Fibroblast of the conjunctiva (primary cell): ENCODE measurements around the gene PDHB.
"Not testable (repeated sequence)": the region's sequence is repeated elsewhere in the genome, so short reads cannot be mapped to it uniquely, and the experiment has no call there.

ENCODE experiments used
- DNase-seq: peaks from one replicate; pipeline ENCODE4 v3.0.0-alpha.2; 2010; ENCODE audit warnings: low read depth

The PDHB gene

GRCh38 chr3:58433400-58434167 lies at the start of gene PDHB:
TSS of gene PDHB (minus strand) at chr3:58433832. CDS start at chr3:58433809, 23 bp downstream.
- DNase-seq, result peak; percentile 72

DNA sequence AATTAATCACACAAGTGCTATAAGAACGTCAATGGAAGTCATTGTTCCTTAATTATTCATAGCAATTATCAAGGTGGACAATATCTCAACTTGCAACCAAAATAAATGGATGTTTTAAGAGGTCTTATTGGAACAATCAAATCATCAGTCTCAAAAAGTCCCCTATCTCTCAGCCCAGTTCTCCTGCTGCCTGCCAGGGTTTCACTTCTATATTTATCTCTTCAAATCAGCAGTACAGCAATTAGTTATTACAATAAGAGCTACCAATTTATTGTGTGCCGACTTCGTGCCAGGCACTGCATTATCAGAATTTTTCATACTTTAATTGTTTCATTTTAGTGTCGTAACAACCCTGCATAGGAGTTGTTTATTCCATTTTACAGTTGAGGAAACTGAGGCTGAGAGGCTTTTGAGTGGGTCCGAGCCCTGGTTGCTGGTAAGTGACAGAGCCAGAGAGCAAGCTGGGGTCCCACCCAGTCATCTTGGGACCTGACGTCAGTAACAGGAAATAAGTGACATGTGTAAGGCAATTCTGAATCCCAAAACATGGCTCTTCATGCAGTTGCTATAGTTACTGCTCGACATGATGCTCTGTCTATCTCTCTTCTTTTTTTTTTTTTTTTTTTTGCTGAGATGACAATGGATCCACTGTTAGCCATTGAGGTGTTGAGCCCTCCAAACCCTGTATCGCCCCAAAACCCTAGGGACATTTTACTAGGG lies 49.4 kb upstream of the PDHB start:
- no peak for DNase-seq

DNA sequence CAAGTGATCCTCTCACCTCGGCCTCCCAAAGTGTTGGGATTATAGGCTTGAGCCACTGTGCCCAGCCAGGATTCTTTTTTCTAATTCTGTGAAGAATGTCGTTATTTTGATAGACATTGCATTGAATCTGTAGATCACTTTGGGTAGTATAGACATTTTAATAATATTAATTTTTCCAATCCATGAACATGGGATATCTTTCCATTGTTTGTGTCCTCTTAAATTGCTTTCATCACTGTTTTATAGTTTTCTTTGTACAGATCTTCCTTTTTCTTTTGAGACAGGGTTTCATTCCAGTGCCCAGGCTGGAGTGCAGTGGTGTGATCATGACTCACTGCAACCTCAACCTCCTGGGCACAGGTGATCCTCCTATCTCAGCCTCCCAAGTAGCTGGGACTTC lies 46.7 kb upstream of the PDHB start:
- DNase-seq, result no peak

- no peak for DNase-seq
These were observed 45.1 kb upstream of the PDHB start for GRCh38 chr3:58478781-58479180.

- DNase-seq, result no peak
These were observed 41.4 kb upstream of the PDHB start for GRCh38 chr3:58474967-58475578.

- no peak for DNase-seq
These were observed 40.8 kb upstream of the PDHB start for GRCh38 chr3:58474348-58474911.

- no peak for DNase-seq
These were observed 39.6 kb upstream of the PDHB start for GRCh38 chr3:58473275-58473674.

DNA sequence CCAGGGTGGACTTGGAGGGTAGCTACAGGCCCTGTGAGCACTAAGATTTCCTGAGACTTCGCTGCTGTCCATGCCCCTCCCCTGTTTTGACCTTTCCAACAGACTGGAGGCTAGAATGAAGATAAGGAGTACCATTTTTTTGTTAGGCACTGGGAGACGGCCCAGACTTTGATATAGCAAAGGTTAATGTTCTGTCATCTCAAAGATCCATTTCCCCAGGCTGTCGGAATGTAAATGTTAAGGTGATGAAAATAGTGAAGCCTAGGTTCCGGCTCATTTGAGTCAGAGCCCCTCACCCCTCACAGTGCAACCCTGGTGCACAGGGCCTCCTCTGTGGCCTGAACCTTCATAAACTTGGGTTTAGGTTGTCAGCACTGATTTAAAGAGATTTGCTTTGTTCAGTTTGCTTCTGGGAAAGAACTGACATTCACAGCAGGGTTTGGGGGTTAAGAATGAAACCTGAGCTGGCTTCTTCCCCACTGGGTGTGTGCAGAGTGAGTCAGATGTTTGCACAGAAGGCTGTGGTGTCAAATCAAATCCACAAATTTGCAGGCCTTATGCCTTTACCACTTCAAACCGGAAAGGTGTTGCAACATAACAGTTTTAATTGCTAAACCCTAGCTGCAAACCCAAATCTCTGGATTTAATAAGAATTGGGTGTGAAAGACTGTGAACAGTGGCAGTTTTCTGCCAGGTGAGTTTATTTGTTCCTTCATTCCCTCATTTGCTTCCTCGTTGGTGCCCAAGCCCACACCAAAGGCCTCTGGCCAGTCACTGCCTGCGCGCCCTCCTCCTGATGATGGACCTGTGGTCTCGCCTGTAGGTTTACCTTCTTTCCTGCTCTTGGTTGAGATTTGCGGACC lies 37.6 kb upstream of the PDHB start:
- DNase-seq, result peak; percentile 68

- no peak for DNase-seq
These were observed 36.9 kb upstream of the PDHB start for GRCh38 chr3:58470363-58471024.

DNA sequence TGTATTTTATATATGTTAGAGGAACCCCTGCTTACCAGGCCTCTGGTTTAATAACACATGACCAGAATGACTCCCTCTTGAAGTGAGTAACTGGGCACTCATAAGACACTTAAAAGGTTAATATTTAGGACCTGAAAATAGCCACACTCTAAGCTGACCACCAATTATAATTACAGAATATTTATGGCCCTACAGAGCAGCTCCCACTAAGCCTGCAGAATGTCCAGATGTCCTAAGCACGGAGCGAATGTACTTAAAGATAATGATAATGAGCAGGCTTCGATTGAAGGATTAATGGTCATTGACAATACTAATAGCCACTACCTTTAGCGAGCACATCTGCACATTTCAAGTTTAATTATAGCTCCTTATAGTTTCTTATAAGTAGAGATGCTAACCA lies 35.5 kb upstream of the PDHB start:
- DNase-seq, result no peak

DNA sequence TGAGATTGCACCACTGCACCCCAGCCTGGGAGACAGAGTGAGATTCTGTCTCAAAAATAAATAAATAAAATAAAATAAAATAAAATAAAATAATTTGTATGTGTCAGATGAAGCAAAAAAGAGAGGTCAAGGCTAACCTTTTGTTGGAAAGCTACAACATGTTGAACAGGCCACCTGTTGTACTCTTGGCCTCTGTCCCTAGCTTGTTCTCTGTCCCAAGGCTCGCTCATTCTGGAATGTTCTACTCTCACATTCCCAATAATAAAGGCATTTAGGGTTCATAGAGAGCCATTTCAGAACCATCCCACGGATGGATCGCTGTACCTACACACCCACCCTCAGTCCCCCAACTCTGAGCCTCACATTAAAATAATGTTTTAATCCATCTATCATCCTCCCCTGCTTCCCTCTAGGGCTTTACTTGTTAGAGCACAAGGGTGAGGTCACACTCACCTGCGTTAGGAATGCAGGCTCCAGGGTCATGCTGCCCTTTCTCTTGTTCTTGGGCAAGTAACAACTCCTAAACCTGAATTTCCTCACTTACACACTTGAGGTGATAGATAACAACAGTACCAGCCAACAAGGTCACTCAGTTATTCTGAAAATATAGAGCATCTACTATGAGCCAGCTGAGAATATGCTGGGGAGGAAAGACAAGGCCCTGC lies 33.4 kb upstream of the PDHB start:
- DNase-seq, result no peak

GRCh38 chr3:58464866-58465265 lies 31.2 kb upstream of the PDHB start:
- DNase-seq, result no peak

DNA sequence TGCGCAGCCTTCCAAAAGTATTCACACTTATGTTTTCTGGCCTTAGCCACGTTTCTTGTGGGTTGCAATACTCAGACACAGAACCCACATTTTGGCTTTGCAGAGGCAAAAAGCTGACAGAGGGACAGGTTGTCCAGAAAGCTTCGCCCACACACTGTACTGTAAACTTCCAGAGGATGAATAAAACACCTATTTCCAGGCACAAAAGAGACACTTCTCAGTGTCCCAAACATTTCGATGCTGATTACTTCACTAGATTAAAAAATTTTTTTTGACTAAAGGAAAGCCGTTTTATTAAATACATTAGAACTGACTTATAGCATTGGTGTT lies 30.3 kb upstream of the PDHB start:
- DNase-seq, result no peak

- DNase-seq, result peak; percentile 78
These were observed 29.7 kb upstream of the PDHB start for GRCh38 chr3:58463181-58463941.

DNA sequence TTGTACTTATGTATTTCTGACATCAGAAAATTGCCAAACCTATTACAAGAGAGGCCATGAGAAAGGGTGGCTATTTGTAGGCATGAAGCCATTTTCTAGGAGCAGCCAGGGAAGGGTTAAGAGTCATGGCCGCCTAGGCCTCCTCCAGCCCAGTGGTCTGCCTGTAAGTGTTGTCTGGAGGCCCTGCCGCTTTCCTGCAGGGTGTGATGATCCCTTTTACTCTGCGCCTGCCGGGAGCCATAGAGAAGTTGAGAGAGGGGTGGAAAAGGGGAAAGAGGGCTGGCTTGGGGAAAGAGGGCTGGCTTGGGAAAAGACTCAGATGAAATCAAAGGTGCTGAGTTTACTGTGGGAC lies 29.2 kb upstream of the PDHB start:
- no peak for DNase-seq

DNA sequence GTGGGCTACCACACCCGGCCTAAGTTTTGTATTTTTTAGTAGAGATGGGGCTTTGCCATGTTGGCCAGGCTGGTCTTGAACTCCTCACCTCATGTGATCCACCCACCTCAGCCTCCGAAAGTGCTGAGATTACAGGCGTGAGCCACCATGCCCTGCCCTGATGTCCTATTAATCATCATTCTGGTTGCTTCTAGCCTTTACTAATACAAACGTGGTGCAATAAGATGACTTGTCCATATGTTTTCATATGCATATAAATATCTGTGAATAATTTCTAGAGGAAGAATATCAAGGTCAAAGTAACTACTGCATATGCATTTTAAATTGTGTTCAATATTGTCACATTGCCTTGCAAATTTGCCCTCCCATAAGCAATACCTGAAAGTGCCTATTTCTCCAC lies 25.5 kb upstream of the PDHB start:
- no peak for DNase-seq

- DNase-seq, result no peak
These were observed 18.5 kb upstream of the PDHB start for GRCh38 chr3:58452176-58452575.

DNA sequence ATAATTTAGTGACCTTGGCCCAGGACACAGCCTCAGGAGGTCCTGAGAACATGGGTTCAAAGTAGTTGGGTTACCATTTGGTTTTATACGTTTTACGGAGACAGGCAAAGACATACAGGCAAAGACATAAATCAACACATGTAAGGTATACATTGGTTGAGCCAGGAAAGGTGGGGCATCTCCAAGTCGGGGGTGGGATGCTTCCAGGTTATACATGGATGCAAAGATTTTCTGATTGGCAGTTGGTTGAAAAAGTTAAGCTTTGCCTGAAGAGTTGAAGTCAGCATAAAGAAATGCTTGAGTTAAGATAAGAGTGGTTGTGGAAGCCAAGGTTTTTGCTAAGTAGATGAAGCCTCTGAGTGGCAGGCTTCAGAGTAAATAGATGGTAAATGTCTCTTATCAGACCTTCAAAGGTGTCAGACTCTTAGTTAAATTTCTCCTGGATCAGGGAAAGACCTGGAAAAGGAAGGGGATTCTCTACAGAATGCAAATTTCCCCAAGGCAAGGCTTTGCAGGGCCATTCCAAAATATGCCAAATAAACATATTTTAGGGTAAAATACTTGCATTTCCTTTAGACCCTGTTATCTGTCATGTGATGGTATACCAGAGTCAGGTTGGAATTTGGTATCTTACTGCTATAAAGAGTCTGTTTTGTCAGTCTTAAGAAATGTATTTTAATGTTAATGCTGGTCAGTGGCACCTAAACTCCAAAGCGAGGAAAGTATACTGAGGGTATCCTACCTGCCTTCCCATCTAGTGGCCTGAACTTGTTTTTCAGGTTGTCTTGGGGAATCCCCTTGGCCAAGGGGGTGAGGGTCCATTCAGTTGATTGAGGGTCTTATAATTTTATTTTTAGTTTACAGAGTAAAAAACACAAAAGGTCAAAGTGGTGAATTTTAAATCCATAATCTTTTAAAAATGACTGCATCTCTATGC lies 8.2 kb upstream of the PDHB start:
- DNase-seq, result no peak

- not testable (repeated sequence) for DNase-seq
These were observed 7.3 kb upstream of the PDHB start for GRCh38 chr3:58440996-58441355.
